GM19467 (cell line): ENCODE data around the gene GAL3ST1.
"Not testable (repeated sequence)": the region's sequence is repeated elsewhere in the genome, so short reads cannot be mapped to it uniquely, and the experiment has no call there.

ENCODE experiments used
- ATAC-seq: cut with Tn5 transposase; IDR thresholded peaks from one replicate; pipeline ENCODE4 v1.9.1; 2021; ENCODE audit warnings: mild to moderate bottlenecking, moderate library complexity; ENCODE audit not compliant: unreplicated experiment

GAL3ST1 gene, protein sequence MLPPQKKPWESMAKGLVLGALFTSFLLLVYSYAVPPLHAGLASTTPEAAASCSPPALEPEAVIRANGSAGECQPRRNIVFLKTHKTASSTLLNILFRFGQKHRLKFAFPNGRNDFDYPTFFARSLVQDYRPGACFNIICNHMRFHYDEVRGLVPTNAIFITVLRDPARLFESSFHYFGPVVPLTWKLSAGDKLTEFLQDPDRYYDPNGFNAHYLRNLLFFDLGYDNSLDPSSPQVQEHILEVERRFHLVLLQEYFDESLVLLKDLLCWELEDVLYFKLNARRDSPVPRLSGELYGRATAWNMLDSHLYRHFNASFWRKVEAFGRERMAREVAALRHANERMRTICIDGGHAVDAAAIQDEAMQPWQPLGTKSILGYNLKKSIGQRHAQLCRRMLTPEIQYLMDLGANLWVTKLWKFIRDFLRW

GRCh38 chr22:30574095-30574981 lies at the start of gene GAL3ST1:
GAL3ST1 (minus strand) TSS chr22:30574665; CDS start chr22:30557392, 17,273 bp downstream.
- no peak for ATAC-seq

GRCh38 chr22:30619909-30620308 lies 45.4 kb upstream of the GAL3ST1 start:
- not testable (repeated sequence) for ATAC-seq

GRCh38 chr22:30617819-30618218 lies 43.4 kb upstream of the GAL3ST1 start:
- ATAC-seq = no peak

- ATAC-seq = no peak
Observed at GRCh38 chr22:30615543-30615954, 41.1 kb upstream of the GAL3ST1 start.

- ATAC-seq = no peak
Observed at GRCh38 chr22:30614879-30615278, 40.4 kb upstream of the GAL3ST1 start.

GRCh38 chr22:30614268-30614667 lies 39.8 kb upstream of the GAL3ST1 start:
- ATAC-seq = no peak

- no peak for ATAC-seq
Observed at GRCh38 chr22:30612789-30613188, 38.3 kb upstream of the GAL3ST1 start.

DNA sequence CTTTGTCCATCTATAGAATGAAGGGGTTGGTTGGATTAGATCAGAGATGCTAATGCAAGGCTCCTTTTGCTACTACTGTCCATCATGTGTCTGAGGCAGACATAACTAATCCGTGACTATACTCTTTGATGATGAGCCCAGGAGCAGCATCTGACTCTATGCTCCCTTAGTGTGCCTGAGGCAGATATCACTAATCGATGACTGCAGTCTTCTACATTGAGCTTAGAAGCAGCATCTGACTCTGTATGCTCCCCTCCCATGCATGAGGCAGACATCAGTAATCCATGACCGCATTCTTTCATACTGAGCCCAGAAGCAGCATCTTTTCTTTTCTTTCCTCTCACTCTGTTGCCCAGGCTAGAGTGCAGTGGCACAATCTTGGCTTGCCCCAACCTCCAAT lies 36.7 kb upstream of the GAL3ST1 start:
- ATAC-seq = no peak

DNA sequence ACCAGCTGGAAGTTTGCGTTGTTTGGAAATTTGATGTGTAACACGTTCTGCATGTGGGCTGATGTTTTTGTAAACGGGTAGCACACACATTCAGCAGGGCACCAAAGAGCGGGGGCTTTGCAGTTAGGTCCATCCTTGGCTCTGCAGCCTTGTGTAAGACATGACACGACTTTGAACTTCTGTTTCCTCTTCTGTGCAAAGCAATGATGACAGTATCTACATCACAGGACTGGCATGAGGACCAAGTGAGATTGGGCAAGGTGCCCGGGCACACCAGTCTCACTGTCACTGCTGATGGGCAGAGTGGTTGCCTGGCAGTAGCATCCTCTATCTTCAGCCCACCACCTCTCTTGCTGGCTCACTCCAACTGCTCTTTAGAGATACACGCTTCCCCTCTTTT lies 35.8 kb upstream of the GAL3ST1 start:
- ATAC-seq = no peak

- no peak for ATAC-seq
Observed at GRCh38 chr22:30609260-30610185, 35.1 kb upstream of the GAL3ST1 start.

GRCh38 chr22:30607939-30608338 lies 33.5 kb upstream of the GAL3ST1 start:
- no peak for ATAC-seq

DNA sequence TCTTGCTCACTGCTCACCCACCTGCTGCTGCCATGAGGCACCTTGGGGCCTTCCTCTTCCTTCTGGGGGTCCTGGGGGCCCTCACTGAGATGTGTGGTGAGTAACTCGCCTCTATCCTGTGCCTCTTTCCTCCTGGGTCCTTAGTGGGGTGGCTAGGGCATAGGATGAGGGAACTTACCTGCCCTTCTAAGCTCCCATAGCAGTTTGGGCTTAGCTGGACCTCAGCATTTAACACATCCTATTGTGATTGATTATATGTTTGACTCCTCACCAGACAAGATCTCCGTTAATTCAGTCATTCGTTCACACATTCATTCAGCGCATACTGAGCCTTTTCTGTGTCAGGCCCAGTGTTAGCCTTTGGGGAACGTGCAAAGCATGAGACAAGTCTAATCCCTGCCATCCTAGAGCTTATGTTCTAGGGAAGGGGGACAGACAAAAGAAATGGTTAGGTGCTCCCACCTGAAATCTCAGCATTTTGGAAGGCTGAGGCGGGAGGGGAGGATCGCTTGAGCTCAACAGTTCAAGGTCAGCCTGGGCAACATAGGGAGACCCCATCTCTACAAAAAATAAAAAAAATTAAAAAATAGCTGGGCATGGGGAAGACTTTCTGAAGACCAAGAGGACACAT lies 33.0 kb upstream of the GAL3ST1 start:
- no peak for ATAC-seq

- ATAC-seq = peak; percentile 48
Observed at GRCh38 chr22:30606455-30607299, 32.2 kb upstream of the GAL3ST1 start, which contains the start of gene TCN2. TCN2 (plus strand) TSS chr22:30607174; CDS start chr22:30607332, 158 bp downstream.

GRCh38 chr22:30605449-30606110 lies 31.1 kb upstream of the GAL3ST1 start:
- ATAC-seq = no peak

DNA sequence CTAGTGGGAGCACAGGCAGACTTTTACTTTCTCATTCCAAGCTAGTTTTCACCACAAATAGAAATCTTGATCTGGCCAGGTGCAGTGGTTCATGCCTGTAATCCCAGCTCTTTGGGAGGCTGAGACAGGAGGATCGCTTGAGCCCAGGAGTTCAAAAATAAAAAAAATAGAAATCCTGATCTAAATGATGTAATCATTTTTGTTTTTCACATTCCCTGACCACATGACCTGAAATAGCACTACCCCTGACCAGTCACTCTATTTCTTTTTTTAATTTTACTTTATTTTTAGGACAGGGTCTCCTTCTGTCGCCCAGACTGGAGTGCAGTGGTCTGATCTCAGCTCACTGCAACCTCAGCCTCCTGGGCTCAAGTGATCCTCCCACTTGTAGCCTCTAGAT lies 30.3 kb upstream of the GAL3ST1 start:
- ATAC-seq = no peak

DNA sequence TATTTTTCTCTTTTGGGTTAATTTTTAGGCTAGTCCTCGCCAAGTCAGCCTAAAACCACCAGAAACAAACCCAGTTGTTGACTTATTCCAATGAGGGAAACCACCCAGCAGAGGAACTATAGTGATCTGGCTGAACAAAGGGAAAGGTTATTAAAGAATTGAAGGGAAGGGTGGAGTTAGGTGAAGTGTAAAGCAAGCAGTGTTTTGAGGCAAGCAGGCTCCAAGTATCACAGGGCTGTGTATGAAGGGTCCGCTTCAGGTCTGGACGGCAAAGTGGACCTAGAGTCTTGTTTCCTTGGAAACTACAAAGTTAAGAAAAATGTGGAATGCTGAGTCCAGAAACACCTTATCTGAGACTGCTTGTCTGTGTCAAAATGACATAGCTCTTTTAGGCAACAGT lies 29.3 kb upstream of the GAL3ST1 start:
- ATAC-seq = no peak

- no peak for ATAC-seq
Observed at GRCh38 chr22:30602049-30602448, 27.6 kb upstream of the GAL3ST1 start.

GRCh38 chr22:30601464-30601863 lies 27.0 kb upstream of the GAL3ST1 start:
- no peak for ATAC-seq

GRCh38 chr22:30600921-30601320 lies 26.5 kb upstream of the GAL3ST1 start:
- no peak for ATAC-seq
